ENCODE results near the gene WASF2. TPM values are rescaled to one million over a fixed set of nuclear protein-coding genes. Genes with fewer than 3 reads are reported as not detected.

Gene WASF2, protein sequence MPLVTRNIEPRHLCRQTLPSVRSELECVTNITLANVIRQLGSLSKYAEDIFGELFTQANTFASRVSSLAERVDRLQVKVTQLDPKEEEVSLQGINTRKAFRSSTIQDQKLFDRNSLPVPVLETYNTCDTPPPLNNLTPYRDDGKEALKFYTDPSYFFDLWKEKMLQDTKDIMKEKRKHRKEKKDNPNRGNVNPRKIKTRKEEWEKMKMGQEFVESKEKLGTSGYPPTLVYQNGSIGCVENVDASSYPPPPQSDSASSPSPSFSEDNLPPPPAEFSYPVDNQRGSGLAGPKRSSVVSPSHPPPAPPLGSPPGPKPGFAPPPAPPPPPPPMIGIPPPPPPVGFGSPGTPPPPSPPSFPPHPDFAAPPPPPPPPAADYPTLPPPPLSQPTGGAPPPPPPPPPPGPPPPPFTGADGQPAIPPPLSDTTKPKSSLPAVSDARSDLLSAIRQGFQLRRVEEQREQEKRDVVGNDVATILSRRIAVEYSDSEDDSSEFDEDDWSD
- 15.8 and 19.2 TPM in 2 replicates for total RNA-seq

DNA sequence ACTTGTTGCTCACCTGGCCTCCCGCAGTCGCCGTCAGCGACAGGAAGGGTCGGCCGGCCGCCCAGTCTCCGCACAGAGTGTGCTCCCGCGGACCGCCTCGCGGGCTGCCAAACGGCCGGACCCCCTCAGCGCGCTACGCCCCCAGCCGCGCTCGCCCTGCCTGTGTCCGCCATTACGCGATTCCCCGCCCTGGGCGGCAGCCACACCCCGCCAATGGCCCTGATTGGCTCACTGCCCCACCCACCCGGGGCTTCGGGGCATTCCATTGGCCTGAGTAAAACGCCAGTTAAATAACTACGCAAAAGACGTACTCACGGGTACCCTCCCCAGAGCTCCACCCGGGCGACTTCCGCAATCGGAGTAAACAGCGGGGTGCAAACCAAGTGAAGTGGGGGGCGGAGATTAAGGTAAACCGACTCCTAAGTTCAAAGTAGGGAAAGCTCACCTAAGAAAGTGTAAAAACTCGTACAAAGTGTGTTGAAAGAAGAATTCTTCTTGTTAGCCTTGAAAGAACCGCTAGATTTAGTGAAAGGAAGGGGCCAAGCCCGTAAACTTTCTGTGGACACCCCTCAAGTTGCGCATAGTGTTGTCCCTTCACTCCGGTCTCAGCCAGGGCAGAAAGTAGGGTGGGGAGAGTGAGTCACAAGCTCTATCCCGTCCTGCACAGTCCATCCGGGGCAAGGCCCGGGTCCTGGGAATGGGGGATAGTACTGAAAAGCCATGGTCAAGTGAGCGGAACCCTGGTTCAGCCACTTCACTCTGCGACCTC lies at the start of gene WASF2:
Gene WASF2, minus strand, starts transcription at position 195 of the 769 bp plus-strand sequence. CDS start 61,277 bp downstream, outside the sequence.

DNA sequence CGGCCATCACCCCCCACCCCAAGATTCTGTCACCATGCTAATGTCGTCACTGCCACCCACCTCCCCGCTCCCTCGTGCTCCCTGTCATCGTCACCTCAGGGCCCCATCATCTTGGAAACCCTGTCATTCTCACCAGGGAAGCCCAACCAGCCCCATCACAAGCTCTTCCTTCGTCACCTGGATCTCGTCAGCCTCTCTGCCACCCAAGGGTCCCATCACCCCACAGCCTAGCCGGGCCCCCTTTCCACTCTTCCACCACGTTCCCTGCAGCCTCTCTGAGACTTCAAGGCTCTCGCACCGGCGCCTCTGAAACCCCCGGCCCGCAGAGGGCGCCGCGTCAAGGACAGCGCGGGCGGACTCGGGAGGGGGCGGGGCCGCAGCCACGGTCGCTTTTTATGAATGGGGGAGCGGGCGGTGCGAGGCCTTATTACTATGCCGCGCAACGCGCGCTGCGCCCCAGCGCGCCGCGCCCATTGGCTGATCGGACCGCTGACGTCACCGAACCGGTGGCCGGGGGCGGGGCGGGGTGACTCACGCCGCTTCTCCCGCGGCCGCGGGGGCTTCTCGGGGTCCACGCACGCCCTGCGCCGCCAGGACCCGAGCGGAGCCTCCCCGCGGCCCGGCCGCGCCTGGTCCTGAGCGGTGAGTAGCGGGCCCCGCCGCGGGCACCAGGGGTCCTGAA lies 97.7 kb downstream of the WASF2 start, which contains the start of gene GPR3:
Gene GPR3, plus strand, starts transcription at position 527 of the 682 bp plus-strand sequence. CDS start 1,177 bp downstream, outside the sequence.

DNA sequence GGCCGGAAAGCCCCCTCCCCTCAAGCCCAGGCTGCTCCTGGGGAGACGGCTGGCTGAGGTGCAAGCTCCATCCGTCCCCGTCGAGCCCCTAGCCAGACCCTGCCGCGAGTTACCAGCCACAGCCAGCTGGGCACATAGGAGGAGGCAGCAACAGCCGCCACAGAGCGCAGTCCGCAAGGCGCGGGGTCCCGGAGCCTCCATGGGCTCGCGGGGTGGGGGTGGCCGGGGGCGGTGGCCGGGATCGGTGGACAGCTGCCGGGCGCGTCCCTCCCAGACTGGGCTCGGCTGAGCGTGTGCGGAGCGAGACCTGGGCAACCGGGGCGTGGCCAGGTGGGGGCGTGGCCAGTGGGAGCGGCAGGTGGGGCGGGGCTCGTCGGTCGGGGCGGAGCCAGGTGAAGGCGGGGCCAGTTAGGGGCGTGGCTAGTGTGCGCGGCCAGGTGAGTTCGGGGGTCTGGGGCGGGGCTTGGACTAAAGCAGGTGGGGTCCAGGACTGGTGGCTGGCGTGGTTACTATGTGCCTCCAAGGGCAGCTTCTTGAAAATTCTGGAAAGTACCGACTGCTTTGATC lies 106.8 kb downstream of the WASF2 start, which contains the start of gene CD164L2:
Gene CD164L2, minus strand, starts transcription at position 295 of the 567 bp plus-strand sequence. Its CDS starts 94 bp downstream, at position 201.

DNA sequence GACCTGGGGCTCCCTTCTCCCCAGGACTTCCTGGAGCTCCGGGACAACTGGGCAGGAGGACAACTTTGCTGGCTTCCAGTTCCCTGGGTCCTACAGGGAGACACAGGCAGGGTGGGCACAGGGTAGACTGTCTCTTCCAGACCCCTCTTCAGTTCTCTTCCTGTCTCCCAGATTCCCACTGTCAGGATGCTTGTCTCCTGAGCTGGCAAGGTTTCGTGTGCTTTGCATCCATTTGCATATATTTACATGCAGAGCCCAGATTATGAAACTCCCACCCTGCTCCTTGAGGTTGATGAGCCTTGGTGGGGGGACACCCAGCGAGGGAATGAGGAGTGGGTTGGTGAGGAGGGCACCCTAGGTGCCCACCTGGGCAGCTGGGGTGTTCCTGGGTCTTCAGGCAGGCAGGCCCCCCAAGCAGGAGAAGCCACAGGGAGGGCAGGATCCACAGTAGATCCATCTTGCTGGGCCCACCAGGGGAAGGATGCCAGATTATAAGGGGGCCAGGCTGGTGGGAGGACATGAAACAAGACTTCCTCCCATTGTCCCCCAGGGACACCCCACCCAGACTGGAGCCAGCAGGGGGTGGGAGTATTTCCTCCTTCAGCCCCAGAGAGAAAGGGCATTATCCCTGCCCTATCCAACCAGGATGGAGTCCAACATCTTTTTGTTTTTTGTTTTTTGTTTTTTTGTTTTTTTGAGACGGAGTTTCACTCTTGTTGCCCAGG lies 115.4 kb downstream of the WASF2 start, which contains the start of gene FCN3:
Gene FCN3, minus strand, starts transcription at position 463 of the 725 bp plus-strand sequence. Its CDS starts 6 bp downstream, at position 457.

DNA sequence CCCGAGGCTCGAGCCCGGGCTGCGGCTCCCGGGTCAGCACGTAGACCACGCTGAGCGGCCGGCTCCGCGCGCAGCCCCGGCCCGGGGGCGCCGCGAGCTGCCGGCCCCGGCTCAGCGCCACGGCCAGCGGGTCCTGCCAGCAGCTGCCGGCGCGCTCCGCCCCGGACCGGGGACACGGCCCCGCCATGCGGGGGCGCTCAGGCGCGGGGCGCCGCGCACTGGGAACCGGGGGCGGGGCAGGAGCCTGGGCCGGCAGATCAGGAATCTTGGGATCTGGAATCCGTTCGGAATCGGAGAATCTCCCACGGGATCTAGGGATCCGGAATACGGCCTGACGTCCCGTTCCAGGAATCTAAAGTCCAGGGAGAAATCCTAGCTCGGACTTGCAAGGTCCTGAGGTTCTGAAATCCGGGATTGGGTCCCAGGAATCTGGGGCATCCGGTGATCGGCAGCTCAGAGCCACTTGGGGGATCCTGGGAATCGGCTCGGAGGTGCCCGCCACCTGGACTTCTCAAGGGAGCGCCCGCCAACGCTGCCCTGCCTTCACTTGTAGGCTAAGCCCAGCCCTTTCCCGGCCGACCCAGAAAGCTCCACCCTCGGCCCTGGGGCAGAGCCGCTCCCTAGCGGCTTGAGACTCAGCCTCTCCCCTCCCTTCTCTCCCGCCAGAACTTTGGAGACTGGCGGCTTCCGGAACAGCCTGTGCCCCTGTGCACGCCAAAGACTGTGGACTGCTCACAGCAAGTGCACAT lies 123.4 kb downstream of the WASF2 start, which contains the start of gene MAP3K6:
Gene MAP3K6, minus strand, starts transcription at position 551 of the 749 bp plus-strand sequence. Its CDS starts 364 bp downstream, at position 187.

Other genes with a start within 250 kb of the WASF2 start
- 22.3 and 23.3 TPM in 2 replicates for gene TMEM222, start 168.0 kb downstream of the WASF2 start, total RNA-seq
- 0.32 TPM in 1 of 2 replicates, not detected in the other for gene SYTL1, start 148.1 kb downstream of the WASF2 start, total RNA-seq
- 15.0 and 15.8 TPM in 2 replicates for gene MAP3K6, start 123.2 kb downstream of the WASF2 start, total RNA-seq
- not detected in 2 replicates for gene FCN3, start 115.3 kb downstream of the WASF2 start, total RNA-seq
- not detected in 2 replicates for gene CD164L2, start 106.8 kb downstream of the WASF2 start, total RNA-seq
- 0.09 and 0.16 TPM in 2 replicates for gene GPR3, start 97.5 kb downstream of the WASF2 start, total RNA-seq
- 5.2 and 6.7 TPM in 2 replicates for gene AHDC1, start 114.0 kb upstream of the WASF2 start, total RNA-seq
- 0.09 and 0.16 TPM in 2 replicates for gene FGR, start 145.0 kb upstream of the WASF2 start, total RNA-seq
- gene IFI6, start 182.0 kb upstream of the WASF2 start, total RNA-seq = 32.9 and 55.4 TPM in 2 replicates
- gene FAM76A, start 235.8 kb upstream of the WASF2 start, total RNA-seq = 9.6 and 17.3 TPM in 2 replicates

Measured in bronchial smooth muscle cell (primary cell).